ENCODE measurements around the gene PHLDB3. TPM values are rescaled to one million over a fixed set of nuclear protein-coding genes. Genes with fewer than 3 reads are reported as not detected.
A peak's percentile ranks its signal among the peaks of the same experiment; 100 is the strongest.

The PHLDB3 gene
- total and polyA plus RNA-seq, 2 of the 13 experiments (the other 11 are each of a cell fraction or from before 2014, with no cell fraction given), result 11.3 to 14.5 TPM

GRCh38 chr19:43499042-43499441 lies 5.5 kb downstream of the PHLDB3 start (continued):
- no peak for TF ChIP-seq TCF7 (IDR thresholded peaks at IDR 0.05; ENCODE audit: low read depth)
- no peak for TF ChIP-seq NCOA5 (CRISPR knock-in tag; IDR thresholded peaks at IDR 0.05)
- peak; percentile 3; the same call in 1 of the 2 replicates for TF ChIP-seq NFE2L2 (IDR thresholded peaks at IDR 0.05; ENCODE audit: low read length)
- no peak for TF ChIP-seq ZBTB2 (CRISPR knock-in tag; IDR thresholded peaks at IDR 0.05; ENCODE audit: low read depth)
- peak; percentile 55; the same call in 1 of the 2 replicates for TF ChIP-seq ARID4A (CRISPR knock-in tag; IDR thresholded peaks at IDR 0.05; ENCODE audit: borderline replicate concordance)
- TF ChIP-seq CEBPB (IDR thresholded peaks at IDR 0.05; ENCODE audit: borderline replicate concordance, low read depth, low read length), result no peak
- TF ChIP-seq THAP11 (CRISPR knock-in tag; IDR thresholded peaks at IDR 0.05), result peak; percentile 65
- TF ChIP-seq NR2C2 (CRISPR knock-in tag; IDR thresholded peaks at IDR 0.05; ENCODE audit: borderline replicate concordance), result peak; percentile 80
- TF ChIP-seq ZBTB8A (CRISPR knock-in tag; IDR thresholded peaks at IDR 0.05; ENCODE audit: borderline replicate concordance, low read depth), result no peak
- TF ChIP-seq RNF2 (conservative IDR thresholded peaks at IDR 0.05; ENCODE audit: low read depth), result no peak
- TF ChIP-seq ZNF615 (CRISPR knock-in tag; IDR thresholded peaks at IDR 0.05; ENCODE audit: borderline replicate concordance), result no peak
- no peak for TF ChIP-seq TFDP2 (CRISPR knock-in tag; IDR thresholded peaks at IDR 0.05)
- peak; percentile 73; the same call in 1 of the 2 replicates for TF ChIP-seq KAT7 (CRISPR knock-in tag; IDR thresholded peaks at IDR 0.05; ENCODE audit: borderline replicate concordance)
- TF ChIP-seq PITX1 (CRISPR knock-in tag; IDR thresholded peaks at IDR 0.05), result 0 out of 2 replicates have a peak, but pooled peaks have one; percentile 46
- TF ChIP-seq ZNF576 (CRISPR knock-in tag; IDR thresholded peaks at IDR 0.05), result no peak
- no peak for TF ChIP-seq RERE (CRISPR knock-in tag; IDR thresholded peaks at IDR 0.05; ENCODE audit: low read depth)
- no peak for TF ChIP-seq HES4 (CRISPR knock-in tag; IDR thresholded peaks at IDR 0.05; ENCODE audit: borderline replicate concordance)
- peak; percentile 23; the same call in 1 of the 2 replicates for TF ChIP-seq CHD2 (IDR thresholded peaks at IDR 0.05; ENCODE audit: low read depth, low read length)
